Stimulated activated effector memory CD8-positive, alpha-beta T cell treated with anti-CD3 and anti-CD28 coated beads, Interleukin-12 subunit alpha, Interleukin-12 subunit beta, amount 100 ng/mL, for 72 hours (primary cell): ENCODE results near the gene TMX1.

Source experiments
- ATAC-seq: fragments of 150-1000 bp; cut with Tn5 transposase; 2 replicates; pipeline ENCODE4 v1.10.0; 2021
- DNase-seq, 2 donors: peaks; one replicate each; pipeline ENCODE4 v3.0.0; 2021 to 2022; ENCODE audit warnings: low spot score in 2 of 2
- H3K27ac Mint-ChIP-seq: one replicate; pipeline ENCODE4 v1.8.0; 2022; ENCODE audit warnings: mild to moderate bottlenecking, mixed read lengths
- H3K36me3 Mint-ChIP-seq: one replicate; pipeline ENCODE4 v1.8.0; 2022; ENCODE audit warnings: mild to moderate bottlenecking, mixed read lengths
- H3K4me1 Mint-ChIP-seq: one replicate; pipeline ENCODE4 v1.8.0; 2022; ENCODE audit warnings: mixed read lengths
- H3K4me3 Mint-ChIP-seq: one replicate; pipeline ENCODE4 v1.8.0; 2022; ENCODE audit warnings: mild to moderate bottlenecking, mixed read lengths
- H3K9me3 Mint-ChIP-seq: one replicate; pipeline ENCODE4 v1.8.0; 2022; ENCODE audit warnings: mixed read lengths

TMX1 gene

GRCh38 chr14:51297066-51297465, 57.0 kb downstream of the TMX1 start:
- H3K9me3 Mint-ChIP-seq = no peaks in the 10 kb centered on the region
- no peak for DNase-seq
- no peaks in the 10 kb centered on the region for H3K4me1 Mint-ChIP-seq
- H3K27ac Mint-ChIP-seq = no peak overlapping the region
- H3K36me3 Mint-ChIP-seq = no peaks in the 10 kb centered on the region
- no peak overlapping the region for H3K4me3 Mint-ChIP-seq
- no peak for ATAC-seq

GRCh38 chr14:51298895-51299294, 58.8 kb downstream of the TMX1 start:
- DNase-seq (no peak), ATAC-seq (peak; percentile 84)
- Mint-ChIP-seq H3K36me3 (no peaks in the 10 kb centered on the region), H3K4me3 (no peak overlapping the region), H3K4me1 (no peaks in the 10 kb centered on the region), H3K27ac (no peak overlapping the region), H3K9me3 (no peaks in the 10 kb centered on the region)

GRCh38 chr14:51302295-51303030, 62.4 kb downstream of the TMX1 start:
- Mint-ChIP-seq H3K36me3 (no peaks in the 10 kb centered on the region), H3K4me1 (no peaks in the 10 kb centered on the region), H3K9me3 (no peaks in the 10 kb centered on the region), H3K27ac (no peak overlapping the region), H3K4me3 (no peak overlapping the region)
- ATAC-seq = no peak
- DNase-seq = no peak

- H3K4me3 Mint-ChIP-seq = no peak overlapping the region
- no peaks in the 10 kb centered on the region for H3K9me3 Mint-ChIP-seq
- H3K27ac Mint-ChIP-seq = no peak overlapping the region
- ATAC-seq = peak; percentile 78
- H3K36me3 Mint-ChIP-seq = no peaks in the 10 kb centered on the region
- no peaks in the 10 kb centered on the region for H3K4me1 Mint-ChIP-seq
- DNase-seq = no peak
These were observed 64.4 kb downstream of the TMX1 start for GRCh38 chr14:51304438-51304837.

- Mint-ChIP-seq H3K4me3 (no peak overlapping the region), H3K36me3 (no peaks in the 10 kb centered on the region), H3K27ac (no peak overlapping the region), H3K9me3 (no peaks in the 10 kb centered on the region), H3K4me1 (no peaks in the 10 kb centered on the region)
- no peak for ATAC-seq
- DNase-seq = no peak
These were observed 64.9 kb downstream of the TMX1 start for GRCh38 chr14:51304941-51305340.

- Mint-ChIP-seq H3K9me3 (no peaks in the 10 kb centered on the region), H3K36me3 (no peaks in the 10 kb centered on the region), H3K4me3 (no peak overlapping the region), H3K27ac (no peak overlapping the region), H3K4me1 (no peaks in the 10 kb centered on the region)
- DNase-seq = no peak
- ATAC-seq = no peak
These were observed 65.7 kb downstream of the TMX1 start for GRCh38 chr14:51305751-51306150.
